AG04450 (cell line): Measurements from ENCODE around the gene LENEP. TPM values are rescaled to one million over a fixed set of nuclear protein-coding genes. Genes with fewer than 3 reads are reported as not detected.

Experiments used
- CTCF ChIA-PET: fragments of 300-600, 350-600 bp; formaldehyde crosslinking; extraction: SDS; loops from one replicate; lab custom pipeline; 2022; ENCODE audit warnings: antibody characterized with exemption, inconsistent platforms; lab: Charles Lee
- POLR2A ChIA-PET: fragments of 350-600 bp; formaldehyde crosslinking; extraction: SDS; loops from one replicate; lab custom pipeline; 2021; ENCODE audit warnings: antibody characterized with exemption, inconsistent platforms; lab: Yijun Ruan, JAX
- DNase-seq: peaks from one replicate; pipeline ENCODE4 v3.0.0-alpha.2; 2011; ENCODE audit warnings: low read depth, low spot score
- H3K27ac ChIP-seq: one replicate; pipeline ENCODE4 v1.5.1; 2012; ENCODE audit warnings: low read depth, low read length, control low read depth
- H3K27me3 ChIP-seq: one replicate; pipeline ENCODE4 v1.6.0; 2012; ENCODE audit warnings: low read length; ENCODE audit not compliant: control insufficient read depth, insufficient read depth
- H3K4me3 ChIP-seq: 2 replicates; pipeline ENCODE4 v1.5.1; 2011; ENCODE audit warnings: mild to moderate bottlenecking, low read depth, low read length, control low read depth
- H3K9me3 ChIP-seq: 2 replicates; pipeline ENCODE4 v1.5.1; 2012; ENCODE audit warnings: low read length; ENCODE audit not compliant: control insufficient read depth, insufficient read depth
- CTCF ChIP-seq: IDR thresholded peaks from 2 replicates; pipeline ENCODE4 v1.5.1; 2011; ENCODE audit warnings: low read depth, low read length, control low read depth, inconsistent platforms
- polyA plus RNA-seq: library from polyadenylated mRNA; depleted of rRNA; stranded (reverse); fragments of >200 nt; gene quantifications from 2 replicates; pipeline ENCODE4 v1.2.3, GENCODE V29; 2011

LENEP gene
- polyA plus RNA-seq, 1 experiment = not detected

GRCh38 chr1:155024315-155024714, 30.9 kb downstream of the LENEP start:
- CTCF ChIA-PET = no interaction called here
- Histone ChIP-seq H3K27ac (no peak overlapping the region), H3K27me3 (peaks cover 5% of the 10 kb centered on the region), H3K4me3 (no peak overlapping the region), H3K9me3 (no peaks in the 10 kb centered on the region)
- TF ChIP-seq CTCF = no peak
- POLR2A ChIA-PET = no interaction called here
- DNase-seq = no peak

GRCh38 chr1:155026154-155026553, 32.8 kb downstream of the LENEP start:
- Histone ChIP-seq H3K4me3 (no peak overlapping the region), H3K27me3 (peaks cover 18% of the 10 kb centered on the region), H3K27ac (no peak overlapping the region), H3K9me3 (no peaks in the 10 kb centered on the region)
- CTCF ChIA-PET = interaction anchor here (1.6 kb wide), 1 partner anchor 8 kb away, joined by 11 read pairs; no protein-coding TSS in a partner anchor
- no peak for TF ChIP-seq CTCF
- DNase-seq = no peak
- POLR2A ChIA-PET = no interaction called here

GRCh38 chr1:155026588-155026987, 33.2 kb downstream of the LENEP start:
- CTCF ChIA-PET = interaction anchor here (1.6 kb wide), 1 partner anchor 9 kb away, joined by 11 read pairs; no protein-coding TSS in a partner anchor
- TF ChIP-seq CTCF = no peak
- DNase-seq = no peak

GRCh38 chr1:155029513-155030242, 36.3 kb downstream of the LENEP start:
- TF ChIP-seq CTCF = no peak
- ChIA-PET CTCF (interaction anchor here (1.0 kb wide), 1 partner anchor 56 kb away, joined by 4 read pairs; no protein-coding TSS in a partner anchor), POLR2A (no interaction called here)
- no peak overlapping the region for H3K4me3 ChIP-seq
- DNase-seq = no peak
- no peak overlapping the region for H3K27ac ChIP-seq
- peaks cover 21% of the 10 kb centered on the region for H3K27me3 ChIP-seq
- no peaks in the 10 kb centered on the region for H3K9me3 ChIP-seq

More at GRCh38 chr1:155026588-155026987, 33.2 kb downstream of the LENEP start:
- Histone ChIP-seq H3K27ac (no peak overlapping the region), H3K27me3 (peaks cover 19% of the 10 kb centered on the region), H3K4me3 (no peak overlapping the region), H3K9me3 (no peaks in the 10 kb centered on the region)
- POLR2A ChIA-PET = no interaction called here

- CTCF ChIA-PET = interaction anchor here (1.0 kb wide), 1 partner anchor 55 kb away, joined by 4 read pairs; no protein-coding TSS in a partner anchor
- DNase-seq = no peak
Observed at GRCh38 chr1:155030243-155030795, 36.9 kb downstream of the LENEP start.

More at GRCh38 chr1:155030243-155030795, 36.9 kb downstream of the LENEP start:
- POLR2A ChIA-PET = interaction anchor here (0.6 kb wide), 1 partner anchor 651 kb away, joined by 3 read pairs; no protein-coding TSS in a partner anchor
- Histone ChIP-seq H3K4me3 (no peak overlapping the region), H3K9me3 (no peaks in the 10 kb centered on the region), H3K27me3 (peaks cover 26% of the 10 kb centered on the region), H3K27ac (no peak overlapping the region)
- TF ChIP-seq CTCF = no peak
